OCI-LY3 (cell line): ENCODE results near the gene ADCY9.

Experiments
- CTCF ChIP-seq: fragments of 200-600, 300-600 bp; sonication (generic); IDR thresholded peaks from 2 replicates; pipeline ENCODE4 v1.5.1; 2014; ENCODE audit warnings: antibody characterized with exemption, low read length, low read depth
- EZH2phosphoT487 ChIP-seq: fragments of 200-600 bp; shearing (Covaris generic); IDR thresholded peaks from 2 replicates; pipeline ENCODE4 v1.6.1; 2018; ENCODE audit warnings: antibody characterized with exemption, mixed run types, low read depth

DNA sequence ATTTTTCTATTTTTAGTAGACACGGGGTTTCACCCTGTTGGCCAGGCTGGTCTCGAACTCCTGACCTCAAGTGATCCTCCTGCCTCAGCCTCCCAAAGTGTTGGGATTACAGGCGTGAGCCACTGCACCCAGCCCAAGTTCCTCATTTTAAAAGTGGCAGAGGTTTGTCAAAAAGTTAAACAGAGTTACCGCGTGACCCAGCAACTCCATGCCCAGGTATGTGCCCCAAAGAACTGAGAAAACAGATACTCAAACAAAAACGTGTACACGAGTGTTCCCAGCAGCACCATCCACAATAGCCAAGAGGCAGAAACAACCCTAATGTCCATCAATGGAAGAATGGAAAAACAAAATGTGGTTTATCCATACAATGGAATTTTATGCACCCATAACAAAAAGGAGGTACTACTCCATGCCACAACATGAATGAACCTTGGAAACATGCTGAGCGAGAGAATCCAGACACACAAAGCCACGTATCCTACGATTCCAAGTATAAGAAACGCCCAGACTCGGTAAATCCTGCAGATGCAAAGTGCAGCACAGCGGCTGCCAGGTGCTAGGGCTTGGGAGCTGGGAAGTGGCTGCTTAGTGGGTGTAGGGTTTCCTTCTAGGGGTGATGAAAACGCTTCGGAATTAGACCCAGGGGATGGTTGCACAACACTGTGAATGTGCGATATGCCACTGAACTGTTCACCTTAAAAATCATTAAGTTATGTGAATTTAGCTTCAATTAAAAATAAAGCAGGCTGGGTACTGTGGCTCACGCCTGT lies 24.8 kb downstream of the ADCY9 start:
- TF ChIP-seq EZH2phosphoT487 (no peak), CTCF (no peak)
